ENCODE measurements around the gene TCAP.
A peak's percentile ranks its signal among the peaks of the same experiment; 100 is the strongest.

DNA sequence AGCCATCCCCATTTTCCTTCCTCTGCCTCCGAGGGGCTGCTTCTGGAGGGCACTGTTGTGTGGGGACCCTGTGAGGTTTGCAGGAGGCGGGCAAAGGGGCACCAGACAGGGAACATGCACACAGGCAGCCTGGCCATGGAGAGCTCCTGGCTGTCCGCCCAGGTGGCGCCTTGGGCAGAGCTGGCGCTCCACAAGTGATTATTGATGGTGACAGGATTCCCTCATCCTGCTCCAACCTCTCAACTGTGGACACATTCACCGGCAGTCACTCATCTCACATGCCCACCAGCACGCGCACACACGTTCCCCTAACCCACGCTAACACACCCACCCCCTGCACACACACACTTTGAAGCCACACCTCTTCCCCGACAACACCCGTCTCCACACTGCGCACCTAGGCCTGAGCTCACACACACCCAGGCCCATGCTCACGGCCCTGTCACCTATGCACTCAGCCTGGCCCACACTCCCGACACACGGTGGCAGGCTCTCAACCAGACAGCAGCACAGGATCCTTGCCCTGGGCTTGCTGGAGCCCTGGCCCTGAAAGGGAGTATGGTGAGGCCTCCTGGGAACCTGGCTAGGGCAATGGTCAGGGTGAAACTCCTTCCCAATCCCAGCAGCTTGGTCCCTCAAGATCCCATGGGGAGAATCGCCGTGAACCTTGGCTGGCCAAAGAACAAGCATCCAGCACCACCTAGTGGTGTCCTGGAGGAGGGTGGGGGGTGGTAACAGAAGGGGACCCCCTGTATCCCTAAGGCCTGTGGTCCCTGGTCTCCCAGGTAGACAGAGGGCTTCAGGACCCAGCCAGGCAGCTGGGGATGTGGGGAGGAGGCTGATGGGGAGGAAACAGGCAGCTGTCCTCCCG lies 6.7 kb downstream of the TCAP start:
- no peak for TF ChIP-seq EZH2 (IDR thresholded peaks at IDR 0.05; ENCODE audit: insufficient read depth, low read length)
- TF ChIP-seq CTCF (IDR thresholded peaks at IDR 0.05; ENCODE audit: insufficient read depth, low read depth, low read length) = peak; percentile 52

Data from astrocyte (in vitro differentiated cells and primary cell).